Bronchial epithelial cell (primary cell): Measurements from ENCODE around the gene MYO1E. TPM values are rescaled to one million over a fixed set of nuclear protein-coding genes. Genes with fewer than 3 reads are reported as not detected.

ENCODE experiments used
- DNase-seq: peaks from one replicate; pipeline ENCODE4 v3.0.0-alpha.2; 2010; ENCODE audit warnings: low read depth
- FAIRE-seq: peaks from 2 replicates; lab custom pipeline; 2011; peaks lifted over from hg19 to GRCh38; lab: Jason Lieb, UNC
- H3K27me3 ChIP-seq: 2 replicates; pipeline ENCODE4 v1.5.1; 2011; ENCODE audit warnings: low read length; ENCODE audit not compliant: control insufficient read depth, insufficient read depth
- H3K36me3 ChIP-seq: 2 replicates; pipeline ENCODE4 v1.5.1; 2011; ENCODE audit warnings: low read length; ENCODE audit not compliant: control insufficient read depth, insufficient read depth
- H3K4me3 ChIP-seq: 2 replicates; pipeline ENCODE4 v1.5.1; 2011; ENCODE audit warnings: mild to moderate bottlenecking, low read depth, low read length, control low read depth
- total RNA-seq: library from RNA; depleted of rRNA; stranded (reverse); fragments of >200 nt; gene quantifications from 2 replicates; pipeline ENCODE4 v1.2.1, GENCODE V29; 2014
- TF ChIP-seq, protein P1 (sequence below): IDR thresholded peaks from 2 replicates; pipeline ENCODE4 v1.5.1; 2011; ENCODE audit warnings: mild to moderate bottlenecking, moderate library complexity, low read length, control low read depth, inconsistent platforms; ENCODE audit not compliant: insufficient read depth, severe bottlenecking

The MYO1E gene
- total RNA-seq, 1 donor from 2014 or later: 71.9 TPM

DNA sequence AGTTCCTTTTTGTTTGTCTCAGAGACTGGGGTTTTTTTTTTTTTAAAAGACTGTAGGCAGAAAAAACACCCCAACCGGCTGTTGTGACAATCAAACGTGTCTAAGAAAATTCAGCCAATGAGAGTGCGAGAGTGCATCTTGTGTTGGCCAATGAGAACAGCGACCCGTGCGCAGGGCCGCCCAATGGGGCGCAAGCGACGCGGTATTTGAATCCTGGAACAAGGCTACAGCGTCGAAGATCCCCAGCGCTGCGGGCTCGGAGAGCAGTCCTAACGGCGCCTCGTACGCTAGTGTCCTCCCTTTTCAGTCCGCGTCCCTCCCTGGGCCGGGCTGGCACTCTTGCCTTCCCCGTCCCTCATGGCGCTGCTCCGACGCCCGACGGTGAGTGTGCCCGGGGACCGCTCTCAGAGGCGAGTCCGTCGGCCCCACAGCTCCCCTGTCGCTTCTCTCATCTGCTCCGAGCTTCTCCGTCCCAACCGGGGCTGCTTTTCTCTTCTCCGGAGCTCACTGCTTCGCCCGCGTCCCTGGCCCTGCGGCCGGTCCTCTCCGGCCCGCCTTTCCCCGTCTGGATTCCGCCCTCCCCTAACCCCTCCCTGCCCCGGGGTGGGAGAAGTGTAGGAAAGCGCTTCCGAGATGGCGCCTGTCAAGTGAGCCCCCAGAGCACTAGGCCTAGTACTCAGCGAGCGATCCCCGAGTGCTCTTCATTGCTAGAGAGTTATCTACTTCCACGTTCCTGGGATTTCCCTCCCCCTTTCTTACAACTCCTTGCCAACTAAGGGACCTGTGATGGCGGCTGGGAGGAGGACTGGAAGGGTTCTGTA is 267.5 kb downstream of the MYO1E start, which contains the start of gene CCNB2:
TSS of gene CCNB2 (plus strand) at position 235 of the 821 bp plus-strand sequence. CDS start at position 358, 123 bp downstream.
- peak; percentile 90 for DNase-seq
- TF ChIP-seq, protein P1, sequence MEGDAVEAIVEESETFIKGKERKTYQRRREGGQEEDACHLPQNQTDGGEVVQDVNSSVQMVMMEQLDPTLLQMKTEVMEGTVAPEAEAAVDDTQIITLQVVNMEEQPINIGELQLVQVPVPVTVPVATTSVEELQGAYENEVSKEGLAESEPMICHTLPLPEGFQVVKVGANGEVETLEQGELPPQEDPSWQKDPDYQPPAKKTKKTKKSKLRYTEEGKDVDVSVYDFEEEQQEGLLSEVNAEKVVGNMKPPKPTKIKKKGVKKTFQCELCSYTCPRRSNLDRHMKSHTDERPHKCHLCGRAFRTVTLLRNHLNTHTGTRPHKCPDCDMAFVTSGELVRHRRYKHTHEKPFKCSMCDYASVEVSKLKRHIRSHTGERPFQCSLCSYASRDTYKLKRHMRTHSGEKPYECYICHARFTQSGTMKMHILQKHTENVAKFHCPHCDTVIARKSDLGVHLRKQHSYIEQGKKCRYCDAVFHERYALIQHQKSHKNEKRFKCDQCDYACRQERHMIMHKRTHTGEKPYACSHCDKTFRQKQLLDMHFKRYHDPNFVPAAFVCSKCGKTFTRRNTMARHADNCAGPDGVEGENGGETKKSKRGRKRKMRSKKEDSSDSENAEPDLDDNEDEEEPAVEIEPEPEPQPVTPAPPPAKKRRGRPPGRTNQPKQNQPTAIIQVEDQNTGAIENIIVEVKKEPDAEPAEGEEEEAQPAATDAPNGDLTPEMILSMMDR: no peak
- Histone ChIP-seq H3K27me3 (no peaks in the 10 kb centered on the region), H3K36me3 (peaks cover 1% of the 10 kb centered on the region), H3K4me3 (peak within 1 kb of the TSS; percentile 94)
- no peak for FAIRE-seq

- TF ChIP-seq, protein P1: no peak
- FAIRE-seq (no peak), DNase-seq (no peak)
- Histone ChIP-seq H3K4me3 (peak overlapping the region; percentile 94), H3K27me3 (no peaks in the 10 kb centered on the region), H3K36me3 (peaks cover 1% of the 10 kb centered on the region)
These were observed 268.1 kb downstream of the MYO1E start for GRCh38 chr15:59104602-59104911.

- FAIRE-seq: no peak
These were observed 273.4 kb downstream of the MYO1E start for GRCh38 chr15:59099162-59099685.

DNA sequence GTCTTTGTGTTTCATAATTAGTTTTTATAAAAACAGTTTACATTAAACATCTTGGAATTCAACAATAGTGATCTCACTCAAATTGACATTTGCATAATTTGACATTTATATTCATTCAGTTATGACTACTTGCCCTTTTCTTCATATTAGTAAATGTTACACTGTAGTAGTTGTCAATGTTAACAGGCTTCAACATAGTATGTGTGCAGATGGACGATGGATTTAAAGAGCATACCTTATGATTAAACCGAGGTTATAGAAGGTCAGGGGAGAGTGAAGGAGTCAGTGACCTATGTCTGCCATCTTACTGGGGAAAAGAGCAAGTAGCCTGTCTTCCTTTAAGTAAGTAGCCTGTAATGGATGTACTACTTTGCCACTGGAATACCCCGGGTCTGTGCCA is 276.2 kb downstream of the MYO1E start:
- H3K27me3 ChIP-seq: no peaks in the 10 kb centered on the region
- TF ChIP-seq, protein P1: no peak

More at GRCh38 chr15:59099162-59099685, 273.4 kb downstream of the MYO1E start:
- no peak for DNase-seq
- TF ChIP-seq, protein P1: no peak
- Histone ChIP-seq H3K4me3 (no peak overlapping the region), H3K36me3 (peaks cover 2% of the 10 kb centered on the region), H3K27me3 (no peaks in the 10 kb centered on the region)

DNA sequence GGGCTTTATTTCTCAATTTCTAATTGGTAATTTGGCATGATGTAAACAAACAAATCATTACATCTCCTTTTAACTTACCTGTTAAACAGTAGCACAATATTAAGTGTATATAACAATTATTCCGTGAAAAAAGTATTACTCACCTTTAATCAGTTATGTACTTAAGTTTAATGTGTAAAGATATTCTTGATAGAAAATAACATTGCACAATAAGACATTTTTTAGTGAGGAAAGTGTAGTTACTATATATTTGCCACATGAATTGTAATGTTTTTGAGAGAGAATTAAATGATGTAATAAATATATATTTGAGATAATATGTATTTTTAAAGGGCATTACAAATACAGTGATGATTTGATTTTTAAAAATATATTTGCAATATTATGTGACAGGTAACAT is 278.6 kb downstream of the MYO1E start:
- Histone ChIP-seq H3K36me3 (peaks cover 2% of the 10 kb centered on the region), H3K27me3 (no peaks in the 10 kb centered on the region), H3K4me3 (no peak overlapping the region)
- FAIRE-seq: no peak
- no peak for DNase-seq
- TF ChIP-seq, protein P1: no peak

More for the DNA sequence above, 276.2 kb downstream of the MYO1E start:
- FAIRE-seq (no peak), DNase-seq (no peak)
- Histone ChIP-seq H3K36me3 (peaks cover 2% of the 10 kb centered on the region), H3K4me3 (no peak overlapping the region)
